ENCODE results near the gene WDR27.
"Not testable (repeated sequence)": the region's sequence is repeated elsewhere in the genome, so short reads cannot be mapped to it uniquely, and the experiment has no call there.

Gene WDR27

DNA sequence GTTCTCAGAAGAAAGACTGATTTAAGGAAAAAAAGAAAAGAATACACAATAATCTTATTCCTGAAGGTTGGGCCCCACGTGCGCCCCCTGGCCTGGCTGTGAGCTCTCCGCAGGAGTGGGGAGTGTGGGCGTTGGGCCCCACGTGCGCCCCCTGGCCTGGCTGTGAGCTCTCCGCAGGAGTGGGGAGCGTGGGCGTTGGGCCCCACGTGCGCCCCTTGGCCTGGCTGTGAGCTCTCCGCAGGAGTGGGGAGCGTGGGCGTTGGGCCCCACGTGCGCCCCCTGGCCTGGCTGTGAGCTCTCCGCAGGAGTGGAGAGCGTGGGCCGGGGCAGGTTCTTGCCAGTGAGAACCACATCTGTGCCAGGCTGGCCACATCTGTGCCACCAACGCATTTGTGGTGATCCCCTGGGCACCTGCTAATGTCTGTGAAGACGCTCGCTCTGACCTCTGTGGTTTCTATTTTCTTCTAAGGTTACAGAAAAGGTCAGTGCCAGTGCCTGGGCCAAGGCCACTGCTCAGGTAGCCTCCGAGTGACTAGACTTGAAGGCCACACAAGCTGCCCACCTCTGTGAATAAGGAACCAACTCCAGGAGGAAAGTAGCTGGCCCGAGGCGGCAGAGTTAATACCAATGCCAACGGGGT, 41.0 kb downstream of the WDR27 start:
- DNase-seq, result no peak

DNA sequence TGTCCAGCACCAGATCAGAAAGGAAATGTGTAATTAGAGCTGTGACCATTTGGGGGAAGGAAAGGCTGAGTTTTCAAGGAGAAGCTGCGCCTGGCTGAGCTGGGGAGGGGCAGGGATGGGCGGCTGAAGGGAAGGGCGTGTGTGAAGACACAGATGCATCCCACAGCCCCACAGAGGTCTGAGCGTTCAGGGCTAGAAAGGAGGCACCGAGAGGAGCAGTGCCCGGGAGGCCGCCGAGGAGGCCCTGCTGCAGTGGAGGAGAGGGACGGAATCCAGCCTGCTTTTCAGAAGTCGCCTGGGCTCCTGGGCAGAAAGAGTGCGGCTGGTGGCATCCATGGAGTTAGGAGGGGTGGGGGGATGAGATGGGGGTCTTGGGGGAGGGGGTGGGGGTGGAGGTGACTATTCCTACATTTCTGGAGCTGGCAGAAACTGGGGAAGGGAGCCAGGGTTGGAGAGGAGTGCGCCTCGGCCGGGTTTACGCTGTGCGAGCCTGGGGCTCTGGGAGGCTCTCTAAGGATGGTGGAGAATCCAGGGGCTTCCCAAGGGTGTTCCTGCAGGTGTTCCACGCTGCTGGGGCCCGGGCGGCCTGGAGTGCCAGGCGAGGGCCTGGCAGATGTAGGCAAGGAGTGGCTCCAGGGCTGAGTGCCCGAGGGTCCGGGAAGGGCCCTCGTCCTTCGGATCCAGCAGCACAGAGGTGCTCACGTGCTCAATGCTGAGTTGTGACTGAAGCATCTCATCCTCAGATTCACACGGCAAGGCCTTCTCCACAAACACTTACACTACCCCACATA, 41.8 kb downstream of the WDR27 start:
- no peak for DNase-seq

DNA sequence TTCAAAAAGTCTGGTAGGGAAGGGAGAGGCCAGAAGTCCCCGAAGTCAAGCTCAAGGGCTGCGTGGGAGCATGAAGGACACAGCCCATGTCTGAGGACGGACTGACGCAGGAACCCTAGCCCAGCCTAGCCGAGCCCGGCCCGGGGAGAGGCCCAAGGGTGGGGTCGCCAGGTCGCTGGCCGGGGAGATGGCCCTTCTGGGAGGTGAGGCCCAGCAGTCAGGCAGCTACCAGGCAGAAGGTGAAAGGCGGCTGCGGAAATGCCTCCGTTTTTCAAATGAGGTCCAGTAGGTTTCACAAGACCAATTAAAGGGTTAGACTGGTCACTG, 44.6 kb downstream of the WDR27 start:
- DNase-seq, result no peak

DNA sequence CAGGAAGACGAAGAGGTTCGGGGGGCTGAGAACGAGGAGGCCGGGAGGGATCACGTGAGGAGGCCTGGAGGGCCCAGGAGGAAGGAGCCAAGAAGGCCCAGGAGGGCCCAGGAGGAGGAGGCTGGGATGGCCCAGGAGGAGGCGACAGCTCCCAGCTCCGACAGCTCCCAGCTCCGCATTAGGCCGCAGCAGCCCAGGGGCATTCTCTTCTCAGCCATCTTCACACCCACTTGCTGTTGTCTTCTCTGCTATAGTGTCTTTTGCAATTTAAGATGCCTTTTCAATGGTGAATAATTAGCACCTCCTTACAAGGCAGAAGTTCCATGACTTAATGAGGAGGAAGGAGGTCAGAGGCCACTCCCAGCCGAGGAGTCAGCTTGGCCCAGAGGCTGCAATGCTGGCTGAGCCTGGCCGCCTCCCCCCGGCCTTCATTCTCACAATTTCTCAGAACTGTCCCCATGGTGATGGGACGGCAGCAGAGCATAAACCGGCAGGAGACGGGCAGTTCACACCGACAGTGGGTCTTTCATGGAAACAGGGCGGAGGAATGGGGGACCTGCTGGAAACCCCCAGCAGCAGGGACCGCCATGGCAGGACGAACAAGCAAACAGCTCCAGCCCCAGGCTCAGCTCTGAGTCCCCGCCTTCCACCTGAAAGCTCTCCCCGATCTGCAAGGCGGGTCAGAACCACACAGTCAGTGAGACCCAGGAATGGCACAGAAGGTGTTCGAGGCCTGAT, 45.1 kb downstream of the WDR27 start:
- DNase-seq, result no peak

DNA sequence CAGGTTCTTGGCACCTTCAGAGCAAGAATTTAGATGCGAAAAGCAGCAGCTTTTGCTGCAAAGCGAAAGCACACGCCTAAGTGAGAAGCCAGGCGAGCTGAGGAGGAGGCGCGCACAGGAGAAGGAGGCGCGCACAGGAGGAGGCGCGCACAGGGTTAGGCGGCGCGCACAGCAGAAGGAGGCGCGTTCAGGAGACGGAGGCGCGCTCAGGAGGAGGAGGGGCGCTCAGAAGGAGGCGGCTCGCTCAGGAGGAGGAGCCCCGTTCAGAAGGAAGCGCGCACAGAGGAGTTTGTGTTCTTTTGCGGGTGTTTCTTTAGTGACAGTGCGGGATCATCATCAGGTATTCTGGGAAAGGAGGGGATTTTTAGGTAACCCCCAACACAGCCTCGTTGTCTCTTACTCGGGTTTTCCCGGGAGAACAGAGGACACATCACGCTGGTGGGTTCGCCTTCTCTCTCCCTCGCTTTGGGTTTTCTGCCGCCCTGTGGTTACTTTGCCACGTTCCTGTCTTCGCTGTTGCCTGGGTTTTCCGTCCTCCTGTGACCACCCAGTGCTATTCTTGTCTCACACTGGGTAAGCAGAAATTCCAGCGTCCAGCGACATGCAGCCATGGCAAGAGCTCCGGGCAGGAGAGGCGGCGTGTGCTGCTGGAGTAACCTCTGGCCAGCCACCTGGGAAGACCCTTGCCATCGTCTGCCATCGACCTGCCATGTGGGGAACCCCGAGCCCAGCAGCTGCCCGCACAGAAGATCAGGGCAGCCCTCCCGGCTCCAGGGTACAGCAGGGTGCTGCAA, 47.0 kb downstream of the WDR27 start:
- peak; percentile 89 for DNase-seq

DNA sequence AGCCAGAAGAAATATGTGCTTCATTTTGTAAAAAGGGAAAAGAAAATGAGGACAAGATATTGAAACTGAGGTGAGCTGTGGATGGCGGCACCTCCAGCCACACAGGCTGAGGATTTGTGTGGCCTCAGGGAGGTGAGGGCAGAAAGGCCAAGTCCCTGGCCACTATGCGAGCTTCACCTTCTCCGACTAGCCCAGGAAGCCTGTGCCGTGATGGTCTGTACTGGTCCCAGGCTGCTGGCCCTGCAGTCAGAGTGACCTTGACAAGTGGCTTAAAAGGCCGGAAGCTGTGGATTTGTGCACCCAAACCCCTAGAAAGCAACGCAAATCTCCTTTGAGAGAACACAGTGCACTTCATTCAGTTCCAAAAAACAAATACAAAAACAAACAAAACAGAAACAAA, 48.1 kb downstream of the WDR27 start:
- DNase-seq, result no peak

DNA sequence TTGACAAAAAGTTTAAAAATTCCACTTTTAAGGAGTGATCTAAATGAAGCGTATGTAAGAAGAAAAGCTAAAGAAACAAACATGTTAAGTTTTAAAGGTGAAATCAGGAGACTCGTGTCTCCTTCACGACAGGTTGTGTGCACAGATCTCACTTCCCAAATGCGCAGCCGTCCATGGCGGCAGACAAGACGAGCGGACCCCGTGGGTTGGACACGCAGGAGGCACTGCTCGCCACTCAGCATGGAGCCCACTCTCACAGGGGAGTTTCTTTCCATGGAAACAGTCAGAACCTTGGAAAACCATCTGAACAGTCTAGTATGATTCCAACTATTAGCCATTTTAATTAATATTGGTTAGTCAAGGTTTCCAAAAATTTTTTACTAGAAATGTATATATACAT, 48.9 kb downstream of the WDR27 start:
- DNase-seq, result no peak

DNA sequence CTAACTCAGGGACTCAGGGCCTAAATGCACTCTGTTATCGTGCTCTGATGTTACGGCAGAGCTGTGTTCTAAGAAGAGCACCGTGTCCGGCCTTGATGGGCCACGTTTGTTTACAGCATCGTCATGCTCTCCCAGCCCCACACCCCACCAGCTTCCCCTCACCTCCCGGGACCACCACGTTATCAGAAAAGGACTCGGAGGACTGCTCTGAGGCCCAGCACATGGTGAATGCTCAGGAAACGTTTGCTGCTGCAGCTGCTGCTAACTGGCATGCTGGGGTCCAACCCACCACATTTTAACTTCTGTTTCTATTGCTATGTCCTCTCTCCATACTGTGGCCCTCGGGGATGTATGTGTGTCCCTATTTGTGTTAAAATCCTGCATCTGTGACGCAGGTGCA, 50.3 kb downstream of the WDR27 start:
- DNase-seq, result no peak

DNA sequence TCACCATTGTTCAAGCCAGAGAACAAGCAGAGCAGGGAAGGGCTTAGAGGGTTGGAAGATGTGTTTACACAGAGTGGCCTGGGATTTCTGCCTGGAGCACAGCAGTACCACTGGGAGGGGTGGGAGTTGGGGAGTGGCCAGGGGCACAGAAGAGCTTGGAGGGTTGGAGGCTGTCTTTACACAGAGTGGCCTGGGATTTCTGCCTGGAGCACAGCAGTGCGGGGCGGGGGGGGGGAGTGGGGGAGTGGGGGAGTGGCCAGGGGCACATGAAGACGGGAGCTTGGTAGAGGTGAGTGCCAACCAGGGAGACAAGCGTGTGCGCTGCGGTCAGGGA, 50.9 kb downstream of the WDR27 start:
- no peak for DNase-seq

DNA sequence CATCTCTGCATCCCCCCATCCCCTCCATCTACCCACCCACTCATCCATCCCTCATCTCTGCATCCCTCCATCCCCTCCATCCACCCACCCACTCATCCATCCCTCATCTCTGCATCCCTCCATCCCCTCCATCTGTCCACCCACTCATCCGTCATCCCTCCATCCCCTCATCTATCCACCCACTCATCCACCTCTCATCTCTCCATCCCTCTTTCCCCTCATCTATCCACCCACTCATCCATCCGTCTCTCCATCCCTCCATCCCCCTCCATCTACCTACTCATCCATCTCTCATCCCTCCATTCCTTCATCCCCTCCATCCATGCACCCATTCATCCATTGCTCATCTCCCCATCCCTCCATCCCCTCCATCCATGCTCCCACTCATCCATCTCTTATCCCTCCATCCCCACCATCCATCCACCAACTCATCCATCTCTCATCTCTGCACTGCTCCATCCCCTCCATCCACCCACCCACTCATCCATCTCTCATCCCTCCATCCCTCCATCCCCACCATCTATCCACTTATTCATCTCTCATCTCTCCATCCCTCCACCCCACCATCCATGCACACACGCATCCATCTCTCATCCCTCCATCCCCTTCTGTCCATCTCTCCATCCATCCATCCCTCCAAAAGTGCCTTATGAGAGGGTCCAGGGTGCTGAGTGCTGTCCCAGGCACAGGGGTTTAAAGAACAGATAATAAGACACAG, 51.4 kb downstream of the WDR27 start:
- no peak for DNase-seq

DNA sequence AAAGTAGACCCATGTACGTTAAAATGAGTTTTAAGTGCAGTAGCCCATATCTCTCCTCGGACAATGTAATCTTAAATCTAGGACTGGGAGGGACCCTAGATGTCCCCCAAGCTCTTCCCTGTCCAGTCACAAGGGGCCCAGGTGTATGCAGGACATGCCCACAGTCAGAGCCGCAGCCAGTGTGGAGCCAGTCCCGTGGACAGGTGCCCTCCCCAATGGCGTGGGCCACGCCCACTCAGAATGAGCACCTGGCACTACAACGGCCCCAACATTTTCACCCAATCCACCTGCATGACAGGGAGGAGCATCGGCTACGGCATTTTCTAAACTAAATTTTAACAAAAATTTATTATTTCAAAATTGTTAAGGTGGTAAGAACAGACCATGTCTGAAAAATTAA, 53.2 kb downstream of the WDR27 start:
- DNase-seq, result no peak

DNA sequence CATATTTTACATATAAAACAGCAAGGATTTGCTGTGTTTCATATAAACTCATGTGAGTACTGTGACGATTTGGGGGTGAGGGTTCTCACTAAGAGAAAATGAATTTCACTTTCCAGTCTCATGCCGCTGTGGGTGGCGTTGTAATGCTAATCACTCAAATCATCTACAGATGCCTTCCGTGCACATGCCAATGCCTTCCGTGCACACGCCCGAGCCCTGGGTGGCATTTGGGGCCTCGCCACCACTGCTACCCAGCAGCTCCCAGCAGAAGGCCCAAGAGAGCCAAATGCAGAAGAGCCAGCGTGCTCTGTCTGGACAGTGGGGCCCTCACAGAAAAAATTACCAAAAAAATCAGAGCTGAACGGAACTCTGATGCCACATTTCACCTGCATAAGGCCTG, 53.7 kb downstream of the WDR27 start:
- no peak for DNase-seq

DNA sequence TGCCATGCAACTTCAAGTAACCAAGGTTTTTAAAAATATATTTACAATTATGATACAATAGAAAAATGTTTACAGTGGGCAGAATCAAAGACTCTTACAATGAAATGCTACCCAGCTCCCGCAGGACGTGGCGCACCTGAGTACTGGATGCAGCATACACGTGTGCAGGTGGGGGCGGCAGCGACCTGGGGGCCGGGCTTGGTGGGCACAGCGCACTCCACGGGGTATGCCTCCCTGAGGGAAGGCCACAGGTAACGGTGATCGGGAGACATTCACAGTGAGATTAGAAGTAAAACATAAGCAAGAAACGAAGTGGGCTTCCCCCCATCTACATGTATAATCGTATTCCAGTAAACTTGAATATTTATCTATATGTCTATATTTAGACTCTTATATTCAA, 54.2 kb downstream of the WDR27 start:
- DNase-seq, result no peak

DNA sequence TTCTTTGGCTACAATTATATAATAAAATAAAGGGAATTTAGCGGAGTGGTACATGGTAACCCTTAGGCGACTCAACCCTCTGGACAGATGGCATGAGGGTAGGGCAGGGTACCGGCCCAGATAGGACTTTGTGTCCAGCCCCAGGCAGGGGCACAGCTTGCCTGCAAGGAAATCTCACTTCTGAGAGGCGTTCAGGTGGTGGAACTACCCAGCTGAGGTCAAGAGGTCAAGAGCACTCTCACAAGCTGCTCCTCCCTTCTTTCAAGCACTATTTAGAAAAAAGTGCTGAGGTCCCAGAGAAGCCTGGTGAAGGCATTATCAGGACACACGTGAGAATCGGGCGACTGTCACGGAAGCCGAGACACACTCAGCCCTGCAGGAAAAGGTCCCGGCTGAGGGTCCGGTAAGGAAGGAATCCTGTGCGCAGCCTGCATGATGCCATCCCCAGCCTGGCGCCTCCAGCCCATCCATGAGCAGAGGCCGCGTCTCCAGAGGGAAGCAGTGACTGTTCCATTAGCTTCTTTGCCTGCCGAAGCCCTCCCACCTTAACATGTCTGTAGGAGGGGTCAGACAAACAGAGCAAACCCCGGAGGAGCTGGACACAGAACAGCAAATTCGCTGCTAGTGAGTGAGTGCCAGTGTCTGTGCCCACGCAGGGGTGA, 54.8 kb downstream of the WDR27 start:
- no peak for DNase-seq

DNA sequence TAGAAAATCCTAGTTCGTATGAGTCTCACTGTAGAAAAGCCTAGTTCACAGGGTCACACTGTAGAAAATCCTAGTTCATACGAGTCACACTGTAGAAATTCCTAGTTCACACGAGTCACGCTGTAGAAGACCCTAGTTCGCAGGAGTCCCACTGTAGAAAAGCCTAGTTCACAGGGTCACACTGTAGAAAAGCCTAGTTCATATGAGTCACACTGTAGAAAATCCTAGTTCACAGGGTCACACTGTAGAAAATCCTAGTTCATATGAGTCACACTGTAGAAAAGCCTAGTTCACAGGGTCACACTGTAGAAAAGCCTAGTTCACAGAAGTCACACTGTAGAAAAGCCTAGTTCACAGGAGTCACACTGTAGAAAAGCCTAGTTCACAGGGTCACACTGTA, 56.4 kb downstream of the WDR27 start:
- DNase-seq, result not testable (repeated sequence)

DNA sequence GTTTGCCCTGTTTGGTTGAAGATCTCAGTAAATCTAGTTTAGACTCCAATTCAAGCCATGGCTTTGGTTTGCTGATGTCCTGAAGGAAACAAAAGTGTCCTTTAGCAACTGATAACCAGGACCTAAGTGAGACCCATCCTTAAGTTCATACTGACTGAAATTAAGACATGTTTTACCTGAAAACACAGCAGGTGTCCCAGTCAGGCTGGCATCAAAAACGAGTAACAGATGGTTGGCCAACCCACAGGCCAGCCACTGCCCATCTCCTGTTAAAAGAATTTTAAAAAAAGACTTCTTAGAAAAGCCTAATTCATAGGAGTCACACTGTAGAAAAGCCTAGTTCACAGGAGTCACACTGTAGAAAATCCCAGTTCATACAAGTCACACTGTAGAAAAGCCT, 58.3 kb downstream of the WDR27 start:
- no peak for DNase-seq

DNA sequence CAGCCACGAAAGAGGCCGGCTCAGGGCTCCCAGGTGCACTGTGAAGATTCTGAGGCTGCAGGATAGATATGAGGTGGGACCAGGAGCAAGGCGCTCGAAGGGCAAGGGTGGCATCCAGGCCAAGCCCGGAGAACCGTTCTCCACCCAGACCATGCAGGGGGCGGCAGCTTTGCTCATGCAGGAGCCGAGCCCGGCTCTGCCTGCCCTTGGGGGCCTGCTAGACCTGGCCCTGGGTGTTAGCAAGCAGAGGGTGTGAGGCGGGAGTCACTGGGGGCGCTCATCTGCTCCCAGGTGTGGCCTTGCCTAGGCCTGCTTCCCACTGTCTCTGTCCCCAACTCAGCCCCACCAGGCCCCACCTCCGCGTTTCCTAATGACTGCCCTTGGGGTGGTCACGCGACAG, 59.4 kb downstream of the WDR27 start:
- no peak for DNase-seq

DNA sequence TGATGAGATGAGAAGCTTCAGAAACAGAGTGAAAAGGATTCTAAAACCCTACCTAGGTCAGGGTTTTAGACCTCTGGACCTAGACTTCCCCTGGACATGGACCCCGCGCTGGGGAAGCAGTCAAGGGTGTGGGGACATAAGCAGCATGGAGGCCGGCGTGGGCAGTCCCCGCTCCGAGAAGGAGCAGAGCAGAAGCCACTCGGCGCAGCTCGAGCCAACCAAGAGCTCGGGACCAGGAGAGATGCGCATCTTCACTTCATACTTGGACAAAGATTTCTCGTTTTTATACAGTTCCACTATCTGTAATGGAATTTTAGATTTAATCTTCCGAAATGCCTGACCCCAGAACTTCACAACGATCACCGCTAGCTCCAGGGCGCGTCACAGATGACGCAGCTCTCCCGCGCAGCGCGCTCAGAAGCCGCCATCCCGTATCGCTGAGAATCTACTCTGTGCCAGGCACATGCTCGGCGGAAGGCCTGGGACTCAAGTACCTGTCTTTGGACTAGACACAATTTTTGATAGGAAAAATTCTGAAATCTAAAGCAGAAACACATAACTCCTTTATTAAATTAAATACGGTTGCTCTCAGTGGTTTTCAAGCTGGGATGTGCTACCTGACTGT, 60.3 kb downstream of the WDR27 start:
- DNase-seq, result no peak

DNA sequence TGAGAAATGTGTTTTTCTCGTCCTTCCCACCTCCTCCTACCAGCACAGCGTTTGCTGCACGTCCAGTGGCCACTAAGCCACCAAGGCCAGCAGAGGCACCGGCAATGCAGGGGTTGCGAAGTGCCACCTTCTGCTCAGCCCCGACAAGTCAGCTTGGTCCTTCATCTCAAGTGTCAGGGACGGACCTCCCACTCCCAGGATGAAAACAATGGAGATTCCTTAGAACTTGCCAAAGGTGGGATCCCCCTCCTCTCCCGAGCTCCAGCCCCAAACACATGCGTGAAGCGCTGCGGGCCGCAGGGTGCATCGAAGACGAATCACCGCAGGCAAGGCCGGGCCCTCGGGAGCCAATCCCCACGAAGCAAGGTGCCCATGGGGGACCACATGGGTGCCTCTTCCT, 60.8 kb downstream of the WDR27 start:
- DNase-seq, result no peak

DNA sequence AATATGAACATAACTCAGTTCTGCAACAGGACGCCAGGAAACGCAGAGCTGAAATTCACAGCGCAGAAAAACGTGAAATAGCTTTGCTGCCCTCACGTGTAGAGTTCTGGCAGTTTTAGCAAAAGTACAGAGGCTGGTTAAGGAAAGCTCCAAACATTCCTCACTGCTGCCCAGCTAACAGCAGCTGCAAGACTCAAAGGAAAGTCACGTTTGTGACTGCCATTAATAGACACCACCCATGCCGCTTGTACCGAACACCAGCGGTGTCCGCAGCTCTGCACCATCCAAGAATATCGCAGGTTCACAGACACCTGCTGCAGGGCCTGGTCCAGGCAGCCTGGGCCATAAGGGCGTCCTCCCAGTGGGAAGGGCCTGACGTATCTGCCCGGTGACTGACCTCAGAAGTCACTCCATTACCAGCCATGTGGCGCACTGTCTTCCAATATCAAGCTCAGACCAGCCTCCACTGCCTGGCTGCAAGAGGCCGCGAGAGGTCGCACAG, 61.4 kb downstream of the WDR27 start:
- peak; percentile 58 for DNase-seq

DNA sequence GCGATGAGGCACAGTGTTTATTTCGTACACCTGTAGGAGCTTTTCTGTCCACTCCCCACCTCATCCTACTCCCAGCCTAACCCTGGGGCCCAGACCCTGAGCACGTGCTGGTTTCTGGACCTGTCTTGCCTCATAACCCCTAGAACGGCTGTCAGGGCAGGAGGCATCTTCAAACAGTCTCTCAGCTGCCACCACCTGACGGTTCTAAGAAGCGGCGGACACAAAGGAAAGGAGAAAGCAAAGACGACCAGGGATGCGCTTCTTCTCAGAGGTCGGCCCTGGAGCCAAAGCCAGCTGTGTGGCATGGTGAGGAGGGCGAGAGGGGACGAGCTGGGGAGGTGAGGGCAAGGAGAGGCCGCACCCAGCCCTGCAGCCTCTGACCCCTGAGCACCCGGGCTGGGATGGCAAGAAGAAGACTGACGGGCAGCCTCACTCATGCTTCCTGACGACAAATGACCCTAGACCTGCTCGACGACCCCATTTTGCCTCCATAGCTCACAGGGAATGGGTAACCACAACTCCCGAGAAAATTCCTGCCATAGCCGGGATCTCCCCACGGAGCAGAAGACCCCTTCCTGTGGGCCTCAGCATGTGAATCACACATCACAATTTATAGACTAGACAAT, 62.1 kb downstream of the WDR27 start:
- no peak for DNase-seq
